GM18858 (cell line): ENCODE measurements around the gene TMEM14A.

ENCODE experiments used
- ATAC-seq: cut with Tn5 transposase; IDR thresholded peaks from one replicate; pipeline ENCODE4 v1.9.1; 2021; ENCODE audit not compliant: unreplicated experiment

Gene TMEM14A

DNA sequence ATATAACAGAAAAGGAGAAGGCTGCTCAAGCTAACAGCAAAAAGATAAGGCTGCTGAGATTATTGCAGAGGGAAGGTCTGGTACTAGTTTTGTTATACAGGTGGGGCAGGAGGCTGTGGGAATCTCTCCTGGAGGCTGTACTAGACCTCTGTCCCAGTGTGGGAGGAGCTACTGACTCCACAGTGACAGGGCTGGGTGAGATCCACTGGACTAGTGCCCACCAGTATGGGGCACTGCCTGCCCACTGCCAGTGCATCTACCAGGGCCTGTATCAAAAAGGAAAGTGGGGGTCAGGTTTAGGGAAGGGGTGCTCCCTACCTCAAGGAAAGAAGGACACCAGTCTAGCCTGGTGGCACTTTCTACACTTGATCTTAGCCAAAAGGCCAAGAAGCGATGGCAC lies 62.3 kb downstream of the TMEM14A start:
- ATAC-seq, result no peak

DNA sequence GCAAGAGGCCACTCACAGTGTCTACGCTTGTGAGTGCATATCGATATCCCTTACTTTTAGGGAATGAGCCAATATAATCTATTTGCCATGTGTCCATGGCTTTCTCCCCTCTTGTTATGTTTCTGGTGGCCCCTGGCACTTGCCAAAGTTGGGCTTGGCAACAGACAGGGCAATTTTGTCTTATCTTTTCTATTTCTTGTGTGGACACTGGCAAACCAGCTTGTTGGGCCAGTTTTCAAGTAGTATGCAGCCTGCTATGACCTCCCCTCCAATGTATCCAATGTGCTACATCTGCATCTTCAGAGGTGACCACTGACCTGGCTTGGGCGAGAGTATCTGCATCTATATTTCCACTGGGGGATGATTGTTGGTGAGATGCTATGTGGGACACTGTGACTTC lies 63.2 kb downstream of the TMEM14A start:
- ATAC-seq, result no peak

DNA sequence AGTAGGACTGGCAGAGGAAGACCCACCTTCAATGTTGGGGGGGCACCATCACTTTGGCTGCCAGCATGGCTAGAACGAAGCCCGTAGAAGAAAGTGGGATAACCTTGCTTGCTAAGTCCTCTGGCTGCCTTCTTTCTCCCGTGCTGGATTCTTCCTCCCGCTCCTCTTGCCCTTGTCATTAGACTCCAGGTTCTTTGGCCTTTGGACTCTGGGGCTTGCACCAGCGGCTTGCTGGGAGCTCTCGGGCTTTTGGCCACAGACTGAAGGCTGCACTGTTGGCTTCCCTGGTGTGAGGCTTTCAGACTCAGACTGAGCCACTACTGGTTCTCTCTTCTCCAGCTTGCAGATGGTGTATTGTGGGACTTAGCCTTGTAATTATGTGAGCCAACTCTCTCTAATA lies 64.2 kb downstream of the TMEM14A start:
- no peak for ATAC-seq

DNA sequence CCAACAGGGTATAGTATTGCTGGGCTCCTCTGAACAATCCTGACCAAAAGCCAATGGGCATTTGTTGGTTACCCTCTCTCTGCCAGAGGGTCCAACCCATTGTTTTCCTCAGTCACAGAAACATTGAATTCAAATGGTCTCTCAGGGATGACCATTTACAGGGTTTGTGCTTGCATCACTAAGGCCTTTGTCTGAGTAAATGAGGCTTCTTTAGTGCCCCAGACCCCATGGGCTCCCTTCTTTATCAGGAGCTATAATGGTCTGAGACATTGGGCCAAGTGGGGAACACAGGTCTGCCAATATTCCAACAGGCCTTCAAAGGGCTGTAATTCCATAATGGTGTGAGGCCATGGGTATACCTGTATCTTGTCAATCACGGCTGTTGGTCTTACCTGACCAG lies 65.2 kb downstream of the TMEM14A start:
- ATAC-seq, result no peak
